GM23338 (cell line): Measurements from ENCODE around the gene ZNF579.

Experiments used
- CREB1 ChIP-seq: fragments of 250-450 bp; sonication (Bioruptor Pico); IDR thresholded peaks from 2 replicates; pipeline ENCODE4 v1.5.0; 2020; ENCODE audit warnings: low read depth, mild to moderate bottlenecking, moderate library complexity
- CTCF ChIP-seq, 2 experiments: fragments of 200-600 bp in 1 of 2; sonication (generic) in 1 of 2; conservative IDR thresholded peaks; 2 replicates each; pipeline versions ENCODE4 v1.5.1 to v1.6.1; 2016 to 2017; ENCODE audit warnings: antibody characterized with exemption in 2 of 2, low read depth in 2 of 2, mild to moderate bottlenecking in 2 of 2, moderate library complexity in 1 of 2
- EZH2 ChIP-seq: fragments of 200-600 bp; sonication (generic); IDR thresholded peaks from one replicate; pipeline ENCODE4 v1.8.0; 2017; ENCODE audit warnings: antibody characterized with exemption, mild to moderate bottlenecking, low read depth; ENCODE audit not compliant: unreplicated experiment
- EZH2phosphoT487 ChIP-seq: fragments of 200-600 bp; sonication (generic); IDR thresholded peaks from one replicate; pipeline ENCODE4 v1.8.1; 2018; ENCODE audit warnings: antibody characterized with exemption; ENCODE audit not compliant: unreplicated experiment
- JUNB ChIP-seq: IDR thresholded peaks from one replicate; pipeline ENCODE4 v1.6.1; 2016; ENCODE audit warnings: antibody characterized with exemption; ENCODE audit not compliant: unreplicated experiment
- POLR2AphosphoS5 ChIP-seq: IDR thresholded peaks from 2 replicates; pipeline ENCODE4 v1.6.1; 2016; ENCODE audit warnings: antibody characterized with exemption, low read depth
- REST ChIP-seq: IDR thresholded peaks from one replicate; pipeline ENCODE4 v1.6.1; 2018; ENCODE audit warnings: antibody characterized with exemption; ENCODE audit not compliant: unreplicated experiment
- STAT1 ChIP-seq: IDR thresholded peaks from one replicate; pipeline ENCODE4 v1.6.1; 2016; ENCODE audit warnings: antibody characterized with exemption; ENCODE audit not compliant: unreplicated experiment
- ZNF331 ChIP-seq: fragments of 250-450 bp; sonication (Bioruptor Pico); IDR thresholded peaks from 2 replicates; pipeline ENCODE4 v1.5.0; 2020; ENCODE audit warnings: low read depth, mild to moderate bottlenecking, moderate library complexity
- TF ChIP-seq, protein P1 (sequence below): IDR thresholded peaks from 2 replicates; pipeline ENCODE4 v1.6.1; 2016; ENCODE audit warnings: antibody characterized with exemption

- TF ChIP-seq CTCF (conservative IDR thresholded peaks at IDR 0.05; ENCODE audit: low read depth in 2 of 2) (no peak), CREB1 (CRISPR knock-in tag) (no peak), REST (no peak), EZH2 (no peak), EZH2phosphoT487 (no peak), POLR2AphosphoS5 (no peak), ZNF331 (CRISPR knock-in tag) (no peak), STAT1 (no peak), JUNB (no peak)
- TF ChIP-seq, protein P1, sequence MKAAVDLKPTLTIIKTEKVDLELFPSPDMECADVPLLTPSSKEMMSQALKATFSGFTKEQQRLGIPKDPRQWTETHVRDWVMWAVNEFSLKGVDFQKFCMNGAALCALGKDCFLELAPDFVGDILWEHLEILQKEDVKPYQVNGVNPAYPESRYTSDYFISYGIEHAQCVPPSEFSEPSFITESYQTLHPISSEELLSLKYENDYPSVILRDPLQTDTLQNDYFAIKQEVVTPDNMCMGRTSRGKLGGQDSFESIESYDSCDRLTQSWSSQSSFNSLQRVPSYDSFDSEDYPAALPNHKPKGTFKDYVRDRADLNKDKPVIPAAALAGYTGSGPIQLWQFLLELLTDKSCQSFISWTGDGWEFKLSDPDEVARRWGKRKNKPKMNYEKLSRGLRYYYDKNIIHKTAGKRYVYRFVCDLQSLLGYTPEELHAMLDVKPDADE, result no peak
Measured at GRCh38 chr19:55602104-55603001, 21.7 kb upstream of the ZNF579 start.
